NCI-H774 (cell line): ENCODE measurements around the gene PDCD1.

Experiments
- DNase-seq: peaks from one replicate; lab custom pipeline; 2025; lab: John Stamatoyannopoulos, UW

Gene PDCD1

GRCh38 chr2:241852116-241852980, 6.3 kb downstream of the PDCD1 start:
- DNase-seq: no peak

- no peak for DNase-seq
Measured at GRCh38 chr2:241851325-241852115, 7.2 kb downstream of the PDCD1 start.

DNA sequence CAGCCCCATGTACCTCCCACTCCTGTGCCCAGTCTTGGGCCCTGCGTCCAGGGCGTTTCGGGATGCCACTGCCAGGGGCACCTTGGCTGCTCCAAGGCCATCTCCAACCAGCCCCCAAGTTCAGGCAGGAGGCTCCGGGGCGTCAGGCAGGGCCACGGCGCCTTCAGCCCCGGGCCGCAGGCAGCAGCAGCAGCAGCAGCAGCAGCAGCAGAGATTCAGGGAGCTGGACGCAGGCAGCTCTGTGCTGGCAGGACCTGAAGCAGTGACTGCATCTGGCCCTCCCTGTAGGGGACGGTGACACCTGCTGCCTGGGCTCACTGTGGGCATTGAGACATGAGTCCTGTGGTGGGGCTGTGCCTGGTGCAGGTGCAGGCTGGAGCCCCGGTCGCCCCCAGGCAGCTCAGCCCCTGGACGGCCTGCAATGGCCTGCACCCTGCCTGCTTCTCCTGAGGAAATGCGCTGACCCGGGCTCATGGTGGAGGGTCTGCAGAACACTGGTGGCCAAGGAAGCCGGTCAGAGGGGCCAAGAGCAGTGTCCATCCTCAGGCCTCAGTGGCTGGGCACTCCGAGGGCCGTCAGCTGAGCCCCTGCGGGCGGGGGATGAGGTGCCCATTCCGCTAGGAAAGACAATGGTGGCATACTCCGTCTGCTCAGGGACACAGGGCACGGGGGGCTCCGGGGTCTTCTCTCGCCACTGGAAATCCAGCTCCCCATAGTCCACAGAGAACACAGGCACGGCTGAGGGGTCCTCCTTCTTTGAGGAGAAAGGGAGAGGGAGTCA, 8.0 kb downstream of the PDCD1 start:
- no peak for DNase-seq

DNA sequence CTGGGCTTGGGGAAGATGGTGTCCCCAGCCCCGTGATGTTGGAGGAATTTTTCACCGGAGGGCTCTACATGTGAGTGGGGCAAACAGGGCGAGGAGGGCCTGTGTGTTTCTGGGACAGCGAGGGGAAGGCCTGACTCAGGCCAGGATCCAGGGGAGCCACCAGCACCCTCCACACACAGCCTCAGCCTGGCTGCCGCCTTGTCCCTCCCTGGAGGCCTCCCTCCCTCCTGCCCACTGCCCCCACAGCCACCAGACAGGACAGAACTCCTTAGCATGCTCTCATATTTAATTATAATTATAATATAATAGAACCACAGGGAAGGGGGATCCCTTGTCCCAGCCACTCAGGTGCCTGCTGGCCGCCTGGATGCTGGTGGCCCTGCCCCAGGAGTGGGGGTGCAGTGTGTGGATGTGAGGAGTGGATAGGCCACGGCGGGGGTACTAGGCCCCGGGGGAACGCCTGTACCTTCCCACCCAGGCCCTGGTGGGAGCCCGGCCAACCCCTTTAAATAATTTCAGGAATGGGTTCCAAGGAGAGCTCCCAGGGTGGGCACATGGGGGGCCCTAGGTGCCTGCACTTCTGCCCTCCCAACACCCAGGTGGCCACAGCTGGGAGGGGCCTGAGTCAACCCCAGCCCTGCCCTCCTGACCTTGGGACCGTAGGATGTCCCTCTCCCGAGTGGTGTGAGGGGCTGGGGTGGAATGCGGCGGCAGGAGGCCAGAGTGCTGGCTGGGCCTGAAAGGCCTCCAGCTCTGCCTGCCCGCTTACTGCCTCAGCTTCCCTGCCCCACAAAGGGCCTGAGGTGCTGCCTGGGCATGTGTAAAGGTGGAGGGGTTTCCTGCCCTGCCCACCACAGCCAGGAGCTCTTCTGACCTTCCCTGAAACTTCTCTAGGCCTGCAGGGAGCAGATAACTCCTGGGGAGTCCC, 8.8 kb downstream of the PDCD1 start:
- DNase-seq: no peak

DNA sequence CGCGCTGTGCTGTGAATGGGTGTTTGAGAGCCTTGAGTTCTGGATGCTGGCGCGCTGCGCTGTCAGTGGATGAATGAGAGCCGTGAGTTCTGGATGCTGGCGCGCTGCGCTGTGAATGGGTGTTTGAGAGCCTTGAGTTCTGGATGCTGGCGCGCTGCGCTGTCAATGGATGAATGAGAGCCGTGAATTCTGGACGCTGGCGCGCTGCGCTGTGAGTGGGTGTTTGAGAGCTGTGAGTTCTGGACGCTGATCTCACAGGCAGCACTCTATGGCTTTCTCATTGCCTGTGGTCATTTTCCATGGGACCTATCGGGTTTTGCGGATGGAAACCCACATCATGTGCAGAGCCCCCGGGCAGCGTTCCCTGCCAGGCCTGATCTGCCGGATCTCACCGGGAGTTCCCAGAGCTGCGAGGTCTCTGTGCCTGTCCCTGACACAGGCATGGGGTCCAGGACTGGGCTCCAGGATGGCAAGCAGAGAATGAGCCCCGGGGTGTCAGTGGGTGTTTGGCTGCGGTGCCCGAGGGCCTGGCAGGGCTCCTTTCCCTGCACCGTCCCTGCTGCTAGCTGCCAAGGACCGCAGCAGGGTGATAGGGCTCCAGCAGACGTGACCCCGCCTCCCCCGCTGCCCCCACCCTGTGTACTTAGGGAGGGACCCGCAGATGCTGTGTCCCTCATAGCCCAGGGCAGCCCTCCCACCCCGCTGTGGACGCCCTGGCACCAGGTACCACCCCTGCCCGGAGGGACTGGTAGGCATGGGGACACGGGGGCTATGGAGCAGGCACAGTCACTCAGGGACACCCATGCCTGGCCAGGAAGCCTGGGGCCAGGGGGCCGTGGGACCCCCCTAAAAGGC, 9.7 kb downstream of the PDCD1 start:
- DNase-seq: no peak

GRCh38 chr2:241846406-241846805, 12.3 kb downstream of the PDCD1 start:
- DNase-seq: no peak

- DNase-seq: no peak
Measured at GRCh38 chr2:241844831-241845578, 13.7 kb downstream of the PDCD1 start.

DNA sequence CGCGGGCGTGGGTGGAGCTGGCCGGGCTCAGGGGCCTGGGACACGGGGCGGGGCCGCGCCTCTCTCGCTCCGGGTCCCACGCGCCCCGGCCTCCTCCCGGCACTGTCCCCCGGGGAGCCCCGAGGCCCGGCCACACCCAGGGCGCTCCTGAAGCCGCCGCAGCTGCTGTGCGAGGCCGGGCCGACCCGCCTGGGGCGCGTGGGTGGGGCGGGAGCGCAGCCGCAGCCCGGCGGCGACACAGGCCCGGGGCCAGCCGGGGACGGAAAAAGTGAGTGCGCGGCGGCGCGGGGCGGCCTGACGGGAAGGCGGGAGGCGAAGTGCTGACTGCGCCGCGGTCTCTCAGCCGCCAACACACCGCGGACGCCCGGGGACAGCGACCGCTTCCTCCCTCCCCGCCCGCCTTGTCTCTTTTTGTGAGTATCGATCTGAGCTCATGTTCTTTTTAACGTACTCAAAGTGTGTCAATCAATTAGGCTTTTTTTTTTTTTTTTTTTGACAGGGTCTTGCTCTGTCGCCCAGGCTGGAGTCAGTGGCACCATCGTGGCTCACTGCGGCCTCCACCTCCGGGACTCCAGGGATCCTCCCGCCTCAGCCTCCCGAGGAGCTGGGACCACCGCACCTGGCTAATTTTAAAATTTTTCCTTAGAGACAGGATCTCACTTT, 14.5 kb downstream of the PDCD1 start:
- DNase-seq: no peak

DNA sequence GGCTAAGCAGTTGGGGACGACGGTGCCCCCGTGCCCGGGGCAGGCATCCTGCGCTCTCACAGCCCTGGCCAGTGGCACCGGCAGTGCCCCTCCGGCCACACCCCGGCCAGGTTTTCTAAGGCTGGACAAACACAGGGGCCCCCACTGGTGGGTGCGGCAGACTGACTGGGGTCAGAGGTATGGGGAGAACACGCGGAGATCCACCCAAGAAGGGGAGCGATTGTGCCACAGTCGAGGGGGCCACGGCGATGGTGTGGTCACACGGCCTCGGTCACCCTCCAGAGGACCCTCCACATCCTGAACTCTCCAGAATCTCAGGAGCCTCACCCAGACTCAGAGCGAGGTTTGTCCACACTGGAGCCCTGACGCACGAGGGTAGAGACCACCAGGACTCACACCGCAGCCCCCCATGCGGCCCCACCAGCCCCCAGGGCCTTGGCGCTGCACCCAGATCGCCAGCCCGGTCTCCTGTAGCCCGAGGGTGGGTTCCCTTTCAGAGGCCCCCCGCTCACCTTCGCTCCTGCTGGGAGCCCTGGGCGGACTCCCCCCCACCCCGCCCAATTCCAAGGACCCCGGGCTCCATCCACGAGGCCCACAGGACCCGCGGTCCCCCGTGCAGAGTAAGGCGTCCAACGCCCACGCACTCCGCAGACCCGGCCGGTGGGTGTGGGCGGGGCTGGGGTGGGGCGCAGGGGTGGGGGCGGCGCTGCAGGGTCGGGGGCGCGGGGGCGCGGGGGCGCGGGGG, 15.2 kb downstream of the PDCD1 start:
- DNase-seq: no peak

GRCh38 chr2:241842620-241843211, 16.0 kb downstream of the PDCD1 start:
- no peak for DNase-seq

DNA sequence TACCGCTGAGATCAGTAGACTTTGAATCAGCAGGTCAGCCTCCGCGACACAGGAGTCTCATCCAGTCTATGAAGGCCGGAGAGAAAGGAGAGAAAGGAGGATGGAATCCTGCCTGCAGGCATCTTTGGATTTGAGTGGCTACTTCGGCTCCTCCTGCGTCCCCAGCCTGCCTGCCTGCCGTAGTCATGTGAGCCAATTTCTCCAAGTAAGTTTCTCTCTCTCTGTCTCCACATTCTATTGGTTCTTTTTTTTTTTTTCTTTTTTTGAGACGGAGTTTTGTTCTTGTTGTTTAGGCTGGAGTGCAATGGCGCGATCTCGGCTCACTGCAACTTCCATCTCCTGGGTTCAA, 16.7 kb downstream of the PDCD1 start:
- no peak for DNase-seq

GRCh38 chr2:241841181-241842066, 17.3 kb downstream of the PDCD1 start:
- DNase-seq: no peak

DNA sequence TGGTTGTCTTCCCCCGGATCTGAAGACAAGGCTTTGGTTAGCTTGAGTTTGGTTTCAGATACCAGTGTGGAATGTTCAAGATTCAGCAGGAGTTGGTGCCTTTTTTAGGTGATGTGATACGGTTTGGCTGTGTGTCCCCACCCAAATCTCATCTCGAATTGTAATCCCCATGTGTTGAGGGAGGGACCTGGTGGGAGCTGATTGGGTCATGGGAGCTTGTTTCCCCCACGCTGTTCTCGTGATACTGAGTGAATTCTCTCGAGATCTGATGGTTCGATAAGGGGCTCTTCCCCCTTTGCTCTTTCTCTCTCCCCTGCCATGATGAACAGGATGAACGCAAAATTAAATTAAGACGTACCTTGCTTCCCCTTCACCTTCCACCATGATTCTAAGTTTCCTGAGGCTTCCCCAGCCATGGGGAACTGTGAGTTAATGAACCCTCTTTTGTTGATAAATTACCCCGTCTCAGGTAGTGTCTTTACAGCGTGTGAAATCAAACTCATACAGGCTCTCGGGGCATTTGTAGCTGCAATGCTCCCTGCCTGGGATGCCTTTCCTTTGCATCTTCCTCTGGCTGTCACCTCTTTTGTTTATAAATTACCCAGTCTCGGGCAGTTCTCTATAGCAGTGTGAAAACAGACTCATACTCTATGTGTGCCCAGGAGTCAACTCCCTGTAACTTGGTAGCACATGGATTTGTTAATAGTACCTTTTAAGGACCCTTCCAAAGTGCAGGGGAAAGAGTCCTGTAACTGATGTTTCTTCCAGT, 21.3 kb downstream of the PDCD1 start:
- no peak for DNase-seq

GRCh38 chr2:241836292-241836691, 22.4 kb downstream of the PDCD1 start:
- DNase-seq: no peak

- no peak for DNase-seq
Measured at GRCh38 chr2:241835611-241836010, 23.1 kb downstream of the PDCD1 start.

- DNase-seq: no peak
Measured at GRCh38 chr2:241834527-241835210, 24.0 kb downstream of the PDCD1 start.
